HEK293 (cell line): Measurements from ENCODE around the gene MSI2.

ENCODE experiments used
- CTCF ChIA-PET: fragments of 350-600 bp; formaldehyde crosslinking; extraction: SDS; loops from one replicate; lab custom pipeline; 2021; ENCODE audit warnings: antibody characterized with exemption; lab: Yijun Ruan, JAX
- POLR2A ChIA-PET: fragments of 300-600 bp; formaldehyde crosslinking; extraction: SDS; loops from one replicate; lab custom pipeline; 2020; ENCODE audit warnings: antibody characterized with exemption, inconsistent platforms; lab: Yijun Ruan, JAX
- H3K27ac ChIP-seq: fragments of 200-500 bp; sonication (Bioruptor generic); 2 replicates; pipeline ENCODE4 v1.5.1; 2014; ENCODE audit warnings: low read depth, low read length, control low read depth, inconsistent platforms; ENCODE audit errors: extremely low read depth
- H3K36me3 ChIP-seq, 2 experiments: fragments of 200-500 bp in 1 of 2; sonication (Bioruptor generic) in 1 of 2; 1 replicate in 1 of 2; 2 replicates in 1 of 2; pipeline ENCODE4 v1.5.1; 2014 to 2017; ENCODE audit warnings: inconsistent platforms in 2 of 2, low read length in 2 of 2; ENCODE audit not compliant: control insufficient read depth in 2 of 2, insufficient read depth in 1 of 2
- H3K4me1 ChIP-seq: fragments of 200-500 bp; sonication (Bioruptor generic); 2 replicates; pipeline ENCODE4 v1.5.1; 2014; ENCODE audit warnings: mild to moderate bottlenecking, low read length, inconsistent platforms; ENCODE audit not compliant: control insufficient read depth, insufficient read depth
- H3K4me3 ChIP-seq: 2 replicates; pipeline ENCODE4 v1.5.1; 2011; ENCODE audit warnings: low read depth, mild to moderate bottlenecking, control low read depth, low read length, moderate library complexity
- H3K9me3 ChIP-seq: fragments of 200-500 bp; sonication (Bioruptor generic); 2 replicates; pipeline ENCODE4 v1.5.1; 2014; ENCODE audit warnings: low read depth, low read length, inconsistent platforms; ENCODE audit not compliant: control insufficient read depth, insufficient read depth
- BCL11A ChIP-seq: fragments of 450-650 bp; formaldehyde crosslinking; IDR thresholded peaks from 2 replicates; pipeline ENCODE4 v1.5.1; 2016; ENCODE audit warnings: low read depth, missing biosample characterization, missing genetic modification characterization
- GFI1B ChIP-seq: fragments of 450-650 bp; formaldehyde crosslinking; IDR thresholded peaks from 2 replicates; pipeline ENCODE4 v1.5.1; 2016; ENCODE audit warnings: missing biosample characterization, missing genetic modification characterization
- PRDM4 ChIP-seq: fragments of 450-650 bp; formaldehyde crosslinking; IDR thresholded peaks from 2 replicates; pipeline ENCODE4 v1.5.1; 2017; ENCODE audit warnings: missing biosample characterization, missing genetic modification characterization
- REPIN1 ChIP-seq: fragments of 450-650 bp; formaldehyde crosslinking; IDR thresholded peaks from 2 replicates; pipeline ENCODE4 v1.5.1; 2017; ENCODE audit warnings: missing biosample characterization, missing genetic modification characterization, low read depth
- REST ChIP-seq: fragments of 450-650 bp; formaldehyde crosslinking; IDR thresholded peaks from 2 replicates; pipeline ENCODE4 v1.5.1; 2016; ENCODE audit warnings: missing biosample characterization, missing genetic modification characterization
- ZBTB26 ChIP-seq: fragments of 450-650 bp; formaldehyde crosslinking; optimal IDR thresholded peaks from 2 replicates; pipeline ENCODE3; 2016; ENCODE audit warnings: missing biosample characterization, mild to moderate bottlenecking, missing genetic modification characterization
- ZFHX2 ChIP-seq: fragments of 450-650 bp; formaldehyde crosslinking; conservative IDR thresholded peaks from 2 replicates; pipeline ENCODE4 v1.5.1; 2016; ENCODE audit warnings: missing biosample characterization, missing genetic modification characterization
- ZNF211 ChIP-seq: fragments of 450-650 bp; formaldehyde crosslinking; IDR thresholded peaks from 2 replicates; pipeline ENCODE4 v1.5.1; 2016; ENCODE audit warnings: low read depth, missing biosample characterization, missing genetic modification characterization
- ZNF248 ChIP-seq: fragments of 450-650 bp; formaldehyde crosslinking; IDR thresholded peaks from 2 replicates; pipeline ENCODE4 v1.5.1; 2017; ENCODE audit warnings: missing biosample characterization, missing genetic modification characterization
- ZNF311 ChIP-seq: fragments of 450-650 bp; formaldehyde crosslinking; IDR thresholded peaks from 2 replicates; pipeline ENCODE4 v1.5.1; 2017; ENCODE audit warnings: missing biosample characterization, missing genetic modification characterization, borderline replicate concordance
- ZNF350 ChIP-seq: fragments of 450-650 bp; formaldehyde crosslinking; IDR thresholded peaks from 2 replicates; pipeline ENCODE4 v1.5.0; 2017; ENCODE audit warnings: missing biosample characterization, mild to moderate bottlenecking, missing genetic modification characterization
- ZNF394 ChIP-seq: fragments of 450-650 bp; formaldehyde crosslinking; IDR thresholded peaks from 2 replicates; pipeline ENCODE4 v1.5.1; 2016; ENCODE audit warnings: missing biosample characterization, missing genetic modification characterization, mild to moderate bottlenecking, moderate library complexity, borderline replicate concordance
- ZNF529 ChIP-seq: fragments of 450-650 bp; formaldehyde crosslinking; IDR thresholded peaks from 2 replicates; pipeline ENCODE4 v1.5.1; 2017; ENCODE audit warnings: missing genetic modification characterization, missing biosample characterization; ENCODE audit not compliant: insufficient replicate concordance
- ZNF692 ChIP-seq: fragments of 450-650 bp; formaldehyde crosslinking; IDR thresholded peaks from 2 replicates; pipeline ENCODE4 v1.5.1; 2016; ENCODE audit warnings: missing biosample characterization, missing genetic modification characterization
- ZNF704 ChIP-seq: fragments of 450-650 bp; formaldehyde crosslinking; IDR thresholded peaks from 2 replicates; pipeline ENCODE4 v1.5.1; 2016; ENCODE audit warnings: missing biosample characterization, missing genetic modification characterization
- ZNF707 ChIP-seq: fragments of 450-650 bp; formaldehyde crosslinking; IDR thresholded peaks from 2 replicates; pipeline ENCODE4 v1.5.1; 2016; ENCODE audit warnings: missing biosample characterization, missing genetic modification characterization
- ZNF777 ChIP-seq: fragments of 450-650 bp; formaldehyde crosslinking; IDR thresholded peaks from 2 replicates; pipeline ENCODE4 v1.5.1; 2017; ENCODE audit warnings: missing biosample characterization, missing genetic modification characterization, borderline replicate concordance
- ZNF785 ChIP-seq: fragments of 450-650 bp; formaldehyde crosslinking; IDR thresholded peaks from 2 replicates; pipeline ENCODE4 v1.5.1; 2016; ENCODE audit warnings: missing biosample characterization, missing genetic modification characterization

The MSI2 gene

DNA sequence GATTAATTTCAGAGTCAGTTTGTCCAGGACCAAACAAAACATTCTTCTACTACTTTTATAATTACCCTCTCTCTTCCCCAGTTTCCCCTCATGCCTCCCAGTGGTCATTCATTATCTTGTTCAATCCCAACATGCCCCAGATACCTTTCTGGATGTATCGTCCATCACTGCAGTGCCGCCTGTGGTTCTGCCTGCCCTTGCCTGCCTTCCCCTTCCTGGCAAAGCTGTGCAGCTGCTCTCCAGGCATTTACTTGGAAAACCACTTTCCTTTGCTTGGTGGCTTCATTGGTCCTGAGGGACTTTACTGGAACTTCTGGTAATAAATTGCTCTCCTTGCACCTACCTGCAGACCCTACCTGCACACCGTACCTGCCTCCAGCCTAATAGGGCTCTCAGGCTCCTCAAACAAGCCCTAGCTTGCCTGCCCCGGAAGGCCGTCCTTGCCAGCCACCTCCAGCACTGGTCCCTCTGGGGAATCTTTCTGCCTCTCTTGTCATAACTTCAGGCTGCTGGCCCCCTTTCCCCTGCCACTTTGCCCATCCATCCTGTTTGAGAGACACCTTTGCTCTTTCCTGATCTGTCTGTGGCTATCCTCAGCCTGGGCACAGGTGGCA is 19.5 kb upstream of the MSI2 start:
- Histone ChIP-seq H3K4me3 (no peak overlapping the region), H3K36me3 (no peaks in the 10 kb centered on the region), H3K27ac (no peak overlapping the region), H3K9me3 (no peaks in the 10 kb centered on the region), H3K4me1 (no peaks in the 10 kb centered on the region)
- TF ChIP-seq ZNF777 (tag by site-specific recombination), result no peak
- no peak for TF ChIP-seq ZNF350 (tag by site-specific recombination)
- no peak for TF ChIP-seq ZNF707 (tag by site-specific recombination)
- TF ChIP-seq BCL11A (tag by site-specific recombination), result no peak
- no peak for TF ChIP-seq PRDM4 (tag by site-specific recombination)
- TF ChIP-seq ZFHX2 (tag by site-specific recombination), result no peak
- no peak for TF ChIP-seq ZNF785 (tag by site-specific recombination)
- no peak for TF ChIP-seq ZNF692 (tag by site-specific recombination)
- TF ChIP-seq ZNF211 (tag by site-specific recombination), result no peak
- TF ChIP-seq ZNF394 (tag by site-specific recombination), result no peak
- no peak for TF ChIP-seq REST (tag by site-specific recombination)
- no peak for TF ChIP-seq ZBTB26
- TF ChIP-seq GFI1B (tag by site-specific recombination), result no peak
- no peak for TF ChIP-seq ZNF311 (tag by site-specific recombination)
- TF ChIP-seq ZNF529, result no peak
- no peak for TF ChIP-seq ZNF704 (tag by site-specific recombination)
- TF ChIP-seq ZNF248, result no peak
- TF ChIP-seq REPIN1 (tag by site-specific recombination), result no peak
- POLR2A ChIA-PET, result no interaction called here
- CTCF ChIA-PET, result interaction anchor here (0.9 to 1.0 kb wide), 2 partner anchors 435 to 511 kb away, joined by 3 read pairs; no protein-coding TSS in a partner anchor
